Panc1 (cell line): ENCODE results near the gene PMF1. TPM values are rescaled to one million over a fixed set of nuclear protein-coding genes. Genes with fewer than 3 reads are reported as not detected.
A peak's percentile ranks its signal among the peaks of the same experiment; 100 is the strongest.

Source experiments
- ATAC-seq: fragments of 200-7000 bp; cut with Tn5 transposase; 2 replicates; pipeline ENCODE4 v1.9.1; 2020; ENCODE audit warnings: mild to moderate bottlenecking, moderate library complexity
- BruUV-seq: library from RNA; stranded (reverse); fragments of 400-500 nt; replicated peaks from 2 replicates; lab custom pipeline; 2021; lab: Mats Ljungman, UMichigan
- CTCF ChIA-PET: fragments of 300-600 bp; sonication (Branson Sonifier 250); formaldehyde crosslinking; loops from one replicate; lab custom pipeline; 2022; ENCODE audit warnings: antibody characterized with exemption; lab: Charles Lee
- POLR2A ChIA-PET: fragments of 300-600 bp; sonication (Branson Sonifier 250); formaldehyde crosslinking; loops from one replicate; lab custom pipeline; 2022; ENCODE audit warnings: antibody characterized with exemption; lab: Charles Lee
- DNase-seq: peaks from one replicate; pipeline ENCODE4 v3.0.0-alpha.2; 2010; ENCODE audit warnings: low read depth, low spot score
- H3K27ac ChIP-seq: 2 replicates; pipeline ENCODE4 v1.5.1; 2011; ENCODE audit warnings: mild to moderate bottlenecking, low read length, inconsistent platforms
- H3K27me3 ChIP-seq: fragments of 200-500 bp; sonication (Bioruptor generic); 2 replicates; pipeline ENCODE4 v1.6.0; 2014; ENCODE audit warnings: low read length, inconsistent platforms; ENCODE audit not compliant: control insufficient read depth, insufficient read depth
- H3K36me3 ChIP-seq: fragments of 200-500 bp; sonication (Bioruptor generic); 2 replicates; pipeline ENCODE4 v1.5.1; 2014; ENCODE audit warnings: inconsistent platforms, mild to moderate bottlenecking, low read length, moderate library complexity; ENCODE audit not compliant: control insufficient read depth, insufficient read depth
- H3K4me1 ChIP-seq: 2 replicates; pipeline ENCODE4 v1.5.1; 2011; ENCODE audit warnings: inconsistent platforms, mild to moderate bottlenecking, low read length, moderate library complexity; ENCODE audit not compliant: control insufficient read depth, insufficient read depth
- H3K4me3 ChIP-seq, 2 experiments: 2 replicates each; pipeline ENCODE4 v1.5.1; 2011 to 2012; ENCODE audit warnings: low read depth in 2 of 2, low read length in 2 of 2, mild to moderate bottlenecking in 2 of 2, inconsistent platforms in 1 of 2, moderate library complexity in 1 of 2
- H3K9me3 ChIP-seq: fragments of 200-500 bp; sonication (Bioruptor generic); 2 replicates; pipeline ENCODE4 v1.5.1; 2014; ENCODE audit warnings: low read depth, mild to moderate bottlenecking, inconsistent platforms, low read length, moderate library complexity; ENCODE audit not compliant: control insufficient read depth, insufficient read depth
- CTCF ChIP-seq: fragments of 450-650 bp; IDR thresholded peaks from 2 replicates; pipeline ENCODE4 v1.5.1; 2017; ENCODE audit warnings: mild to moderate bottlenecking
- POLR2AphosphoS5 ChIP-seq: IDR thresholded peaks from 2 replicates; pipeline ENCODE4 v1.6.1; 2012; ENCODE audit warnings: mild to moderate bottlenecking, low read depth, low read length, moderate library complexity
- SIN3A ChIP-seq: IDR thresholded peaks from 2 replicates; pipeline ENCODE4 v1.6.1; 2012; ENCODE audit warnings: low read depth, mild to moderate bottlenecking, low read length, moderate library complexity, borderline replicate concordance; ENCODE audit not compliant: insufficient read depth
- TCF7L2 ChIP-seq: IDR thresholded peaks from 2 replicates; pipeline ENCODE4 v1.6.1; 2011; ENCODE audit warnings: mild to moderate bottlenecking, low read depth, low read length, inconsistent platforms
- in situ Hi-C: cut with HindIII; loops from 2 replicates; pipeline ENCODE4 v1.10.0; 2016; ENCODE audit warnings: low sequenced_read_pairs, low pct_unique_long_range_greater_than_20kb
- intact Hi-C: fragments of 100-400 bp; cut with micrococcal nuclease; formaldehyde crosslinking; loops from one replicate; pipeline ENCODE4 v1.10.0; 2022; ENCODE audit not compliant: unreplicated experiment
- total RNA-seq: library from RNA; stranded (reverse); gene quantifications from one replicate; pipeline ENCODE4 v1.2.1, GENCODE V29; 2021; ENCODE audit not compliant: unreplicated experiment
- TF ChIP-seq, protein P1 (sequence below), 2 experiments: IDR thresholded peaks; 2 replicates each; pipeline ENCODE4 v1.6.1; 2011 to 2012; ENCODE audit warnings: low read depth in 2 of 2, control low read depth in 1 of 2, low read length in 1 of 2, mild to moderate bottlenecking in 1 of 2, moderate library complexity in 1 of 2; ENCODE audit not compliant: insufficient read depth in 1 of 2

Gene PMF1
- total RNA-seq, 1 experiment from 2014 or later: 57.5 TPM

DNA sequence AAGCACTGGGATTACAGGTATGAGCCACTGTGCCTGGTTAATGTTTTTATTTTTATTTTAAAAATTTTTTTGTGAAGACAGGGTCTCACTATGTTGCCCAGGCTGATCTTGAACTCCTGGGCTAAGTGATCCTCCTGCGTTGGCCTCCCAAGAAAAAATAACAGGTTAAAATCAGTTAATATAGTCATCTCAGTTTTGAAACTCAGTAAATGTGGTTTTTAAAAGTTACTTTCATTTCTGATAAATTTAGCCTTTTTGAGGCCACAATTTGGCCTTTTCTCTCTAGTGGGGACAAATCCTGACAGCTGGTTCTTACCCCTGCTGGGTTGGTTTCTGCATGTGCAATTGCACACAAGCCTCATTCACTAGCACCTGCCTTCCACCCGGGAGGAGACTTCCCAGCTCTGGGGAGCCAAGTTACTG lies 13.3 kb downstream of the PMF1 start:
- BruUV-seq: no TSS peak
- peaks cover 6% of the 10 kb centered on the region; the same call in 1 of the 2 replicates for H3K4me1 ChIP-seq
- no peaks in the 10 kb centered on the region for H3K9me3 ChIP-seq
- in situ Hi-C loops (no loop called here), intact Hi-C loops (loop anchor here (5.0 kb wide), 1 partner anchor 231 kb away; no protein-coding TSS in a partner anchor)
- peaks cover 2% of the 10 kb centered on the region; the same call in 1 of the 2 replicates for H3K36me3 ChIP-seq
- CTCF ChIA-PET: interaction anchor here (1.7 to 2.3 kb wide), 2 partner anchors 81 to 85 kb away, joined by 20 to 21 read pairs; no protein-coding TSS in a partner anchor
- POLR2A ChIA-PET: no interaction called here
- DNase-seq (no peak), ATAC-seq (no peak)
- H3K4me3 ChIP-seq: no peak overlapping the region
- H3K27ac ChIP-seq: no peak overlapping the region
- H3K27me3 ChIP-seq: no peaks in the 10 kb centered on the region
- no peak for TF ChIP-seq SIN3A
- no peak for TF ChIP-seq POLR2AphosphoS5
- no peak for TF ChIP-seq CTCF
- no peak for TF ChIP-seq TCF7L2
- TF ChIP-seq, protein P1, sequence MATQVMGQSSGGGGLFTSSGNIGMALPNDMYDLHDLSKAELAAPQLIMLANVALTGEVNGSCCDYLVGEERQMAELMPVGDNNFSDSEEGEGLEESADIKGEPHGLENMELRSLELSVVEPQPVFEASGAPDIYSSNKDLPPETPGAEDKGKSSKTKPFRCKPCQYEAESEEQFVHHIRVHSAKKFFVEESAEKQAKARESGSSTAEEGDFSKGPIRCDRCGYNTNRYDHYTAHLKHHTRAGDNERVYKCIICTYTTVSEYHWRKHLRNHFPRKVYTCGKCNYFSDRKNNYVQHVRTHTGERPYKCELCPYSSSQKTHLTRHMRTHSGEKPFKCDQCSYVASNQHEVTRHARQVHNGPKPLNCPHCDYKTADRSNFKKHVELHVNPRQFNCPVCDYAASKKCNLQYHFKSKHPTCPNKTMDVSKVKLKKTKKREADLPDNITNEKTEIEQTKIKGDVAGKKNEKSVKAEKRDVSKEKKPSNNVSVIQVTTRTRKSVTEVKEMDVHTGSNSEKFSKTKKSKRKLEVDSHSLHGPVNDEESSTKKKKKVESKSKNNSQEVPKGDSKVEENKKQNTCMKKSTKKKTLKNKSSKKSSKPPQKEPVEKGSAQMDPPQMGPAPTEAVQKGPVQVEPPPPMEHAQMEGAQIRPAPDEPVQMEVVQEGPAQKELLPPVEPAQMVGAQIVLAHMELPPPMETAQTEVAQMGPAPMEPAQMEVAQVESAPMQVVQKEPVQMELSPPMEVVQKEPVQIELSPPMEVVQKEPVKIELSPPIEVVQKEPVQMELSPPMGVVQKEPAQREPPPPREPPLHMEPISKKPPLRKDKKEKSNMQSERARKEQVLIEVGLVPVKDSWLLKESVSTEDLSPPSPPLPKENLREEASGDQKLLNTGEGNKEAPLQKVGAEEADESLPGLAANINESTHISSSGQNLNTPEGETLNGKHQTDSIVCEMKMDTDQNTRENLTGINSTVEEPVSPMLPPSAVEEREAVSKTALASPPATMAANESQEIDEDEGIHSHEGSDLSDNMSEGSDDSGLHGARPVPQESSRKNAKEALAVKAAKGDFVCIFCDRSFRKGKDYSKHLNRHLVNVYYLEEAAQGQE (IDR thresholded peaks at IDR 0.05; ENCODE audit: insufficient read depth in 1 of 2, low read depth in 2 of 2, low read length in 1 of 2): no peak

DNA sequence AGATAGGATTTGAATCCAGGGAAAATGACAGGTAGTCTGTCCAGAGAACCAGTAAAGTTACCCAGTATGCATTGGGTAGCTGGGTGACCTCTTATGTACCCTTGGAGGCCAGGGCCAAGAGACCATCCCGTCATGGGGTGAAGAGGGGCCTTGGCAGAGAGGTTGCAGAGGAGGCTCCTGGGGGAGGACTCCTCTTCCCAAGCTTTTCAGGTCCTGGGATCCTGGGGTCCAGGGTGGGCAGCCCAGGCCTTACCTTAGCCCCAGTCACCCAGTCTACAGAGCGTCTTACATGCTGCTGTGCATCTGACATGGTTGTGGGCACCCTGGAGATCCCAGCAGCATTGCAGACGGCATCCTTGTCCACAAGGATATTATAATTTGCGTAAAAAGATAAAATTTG lies 14.0 kb downstream of the PMF1 start:
- Histone ChIP-seq H3K9me3 (no peaks in the 10 kb centered on the region), H3K27ac (no peak overlapping the region), H3K4me3 (no peak overlapping the region), H3K4me1 (peaks cover 6% of the 10 kb centered on the region; the same call in 1 of the 2 replicates), H3K27me3 (no peaks in the 10 kb centered on the region), H3K36me3 (peaks cover 2% of the 10 kb centered on the region; the same call in 1 of the 2 replicates)
- in situ Hi-C loops (no loop called here), intact Hi-C loops (loop anchor here (5.0 kb wide), 1 partner anchor 231 kb away; no protein-coding TSS in a partner anchor)
- BruUV-seq: TSS peak; percentile 17
- no peak for DNase-seq
- ATAC-seq: no peak
- ChIA-PET POLR2A (no interaction called here), CTCF (interaction anchor here (2.3 kb wide), 1 partner anchor 81 kb away, joined by 21 read pairs; no protein-coding TSS in a partner anchor)
- TF ChIP-seq CTCF (no peak), TCF7L2 (no peak), POLR2AphosphoS5 (no peak), SIN3A (no peak)
- TF ChIP-seq, protein P1 (IDR thresholded peaks at IDR 0.05; ENCODE audit: insufficient read depth in 1 of 2, low read depth in 2 of 2, low read length in 1 of 2): no peak
